SK-N-SH treated with all-trans-retinoic acid at 6 μM for 48 hours (cell line): ENCODE data around the gene MAN1A1.

Experiments used
- ATAC-seq: fragments of 200-7000 bp; cut with Tn5 transposase; 3 replicates; pipeline ENCODE4 v1.9.1; 2020; ENCODE audit warnings: mild to moderate bottlenecking, moderate library complexity
- ARNTL ChIP-seq: fragments of 450-650 bp; formaldehyde crosslinking; IDR thresholded peaks from 2 replicates; pipeline ENCODE4 v1.5.0; 2020; ENCODE audit warnings: low read depth, mild to moderate bottlenecking, moderate library complexity, borderline replicate concordance
- BACH2 ChIP-seq: fragments of 250-450 bp; sonication (Bioruptor Pico); IDR thresholded peaks from 2 replicates; pipeline ENCODE4 v1.9.0; 2021; ENCODE audit warnings: mild to moderate bottlenecking, borderline replicate concordance
- CREB5 ChIP-seq: fragments of 250-450 bp; sonication (Bioruptor Pico); IDR thresholded peaks from 2 replicates; pipeline ENCODE4 v1.5.1; 2020; ENCODE audit warnings: low read depth, mild to moderate bottlenecking, moderate library complexity
- CSDC2 ChIP-seq: fragments of 250-450 bp; sonication (Bioruptor Pico); IDR thresholded peaks from 2 replicates; pipeline ENCODE4 v1.5.0; 2020; ENCODE audit warnings: mild to moderate bottlenecking, moderate library complexity
- CSRNP3 ChIP-seq: fragments of 250-450 bp; sonication (Bioruptor Pico); IDR thresholded peaks from 2 replicates; pipeline ENCODE4 v1.5.1; 2021; ENCODE audit warnings: mild to moderate bottlenecking, moderate library complexity
- ESRRG ChIP-seq: fragments of 250-450 bp; sonication (Bioruptor Pico); IDR thresholded peaks from 2 replicates; pipeline ENCODE4 v1.6.1; 2021; ENCODE audit warnings: mild to moderate bottlenecking
- GLIS3 ChIP-seq: fragments of 250-450 bp; sonication (Bioruptor Pico); IDR thresholded peaks from 2 replicates; pipeline ENCODE4 v1.5.0; 2020; ENCODE audit warnings: mild to moderate bottlenecking, moderate library complexity
- OSR1 ChIP-seq: fragments of 250-450 bp; sonication (Bioruptor Pico); IDR thresholded peaks from 2 replicates; pipeline ENCODE4 v1.8.0; 2022; ENCODE audit warnings: moderate library complexity, mild to moderate bottlenecking, inconsistent platforms
- PATZ1 ChIP-seq: fragments of 250-450 bp; sonication (Bioruptor Pico); IDR thresholded peaks from 2 replicates; pipeline ENCODE4 v1.8.0; 2020; ENCODE audit warnings: mild to moderate bottlenecking, moderate library complexity, borderline replicate concordance
- POU6F1 ChIP-seq: fragments of 250-450 bp; sonication (Bioruptor Pico); IDR thresholded peaks from 2 replicates; pipeline ENCODE4 v1.8.0; 2021; ENCODE audit warnings: low read depth, mild to moderate bottlenecking, moderate library complexity, borderline replicate concordance
- PPARA ChIP-seq: fragments of 250-450 bp; sonication (Bioruptor Pico); IDR thresholded peaks from 2 replicates; pipeline ENCODE4 v1.5.0; 2020; ENCODE audit warnings: mild to moderate bottlenecking, borderline replicate concordance
- RARB ChIP-seq: fragments of 250-450 bp; sonication (Bioruptor Pico); IDR thresholded peaks from 2 replicates; pipeline ENCODE4 v1.8.0; 2021; ENCODE audit warnings: mild to moderate bottlenecking, moderate library complexity
- SNAI2 ChIP-seq: fragments of 250-450 bp; sonication (Bioruptor Pico); IDR thresholded peaks from 2 replicates; pipeline ENCODE4 v1.5.0; 2020; ENCODE audit warnings: mild to moderate bottlenecking, moderate library complexity
- TCF4 ChIP-seq: fragments of 250-450 bp; sonication (Bioruptor Pico); IDR thresholded peaks from 2 replicates; pipeline ENCODE4 v1.8.0; 2021; ENCODE audit warnings: mild to moderate bottlenecking, moderate library complexity, borderline replicate concordance
- TOX ChIP-seq: fragments of 250-450 bp; sonication (Bioruptor Pico); IDR thresholded peaks from 2 replicates; pipeline ENCODE4 v1.8.0; 2021; ENCODE audit warnings: mild to moderate bottlenecking, moderate library complexity, borderline replicate concordance
- TSHZ2 ChIP-seq: fragments of 250-450 bp; sonication (Bioruptor Pico); IDR thresholded peaks from 2 replicates; pipeline ENCODE4 v1.5.0; 2020; ENCODE audit warnings: mild to moderate bottlenecking, moderate library complexity
- ZC3H10 ChIP-seq: fragments of 250-450 bp; sonication (Bioruptor Pico); IDR thresholded peaks from 2 replicates; pipeline ENCODE4 v1.5.1; 2021; ENCODE audit warnings: mild to moderate bottlenecking, moderate library complexity
- ZFP3 ChIP-seq: fragments of 250-450 bp; sonication (Bioruptor Pico); IDR thresholded peaks from 2 replicates; pipeline ENCODE4 v1.5.0; 2020; ENCODE audit warnings: mild to moderate bottlenecking, moderate library complexity
- ZFP30 ChIP-seq: fragments of 450-650 bp; formaldehyde crosslinking; IDR thresholded peaks from 2 replicates; pipeline ENCODE4 v1.5.0; 2022; ENCODE audit warnings: mild to moderate bottlenecking, moderate library complexity
- ZNF565 ChIP-seq: fragments of 450-650 bp; formaldehyde crosslinking; conservative IDR thresholded peaks from 2 replicates; pipeline ENCODE4 v1.5.0; 2020; ENCODE audit warnings: low read depth, mild to moderate bottlenecking, moderate library complexity
- ZNF70 ChIP-seq: fragments of 450-650 bp; formaldehyde crosslinking; IDR thresholded peaks from 2 replicates; pipeline ENCODE4 v1.5.0; 2020; ENCODE audit warnings: mild to moderate bottlenecking, moderate library complexity
- ZNF8 ChIP-seq: fragments of 450-650 bp; formaldehyde crosslinking; IDR thresholded peaks from 2 replicates; pipeline ENCODE4 v1.5.0; 2020; ENCODE audit warnings: mild to moderate bottlenecking, moderate library complexity

MAN1A1 gene

GRCh38 chr6:119259027-119259426 lies 90.5 kb downstream of the MAN1A1 start:
- no peak for ATAC-seq
- no peak for TF ChIP-seq SNAI2
- no peak for TF ChIP-seq ZFP30 (CRISPR knock-in tag)
- no peak for TF ChIP-seq PPARA (CRISPR knock-in tag)
- TF ChIP-seq ESRRG, result no peak
- no peak for TF ChIP-seq TCF4 (CRISPR knock-in tag)
- TF ChIP-seq GLIS3 (CRISPR knock-in tag), result no peak
- no peak for TF ChIP-seq BACH2 (CRISPR knock-in tag)
- no peak for TF ChIP-seq CREB5 (CRISPR knock-in tag)
- TF ChIP-seq TOX (CRISPR knock-in tag), result no peak
- no peak for TF ChIP-seq PATZ1
- no peak for TF ChIP-seq CSDC2 (CRISPR knock-in tag)
- TF ChIP-seq ARNTL (CRISPR knock-in tag), result no peak
- TF ChIP-seq RARB (CRISPR knock-in tag), result no peak
- TF ChIP-seq ZNF8, result no peak
- TF ChIP-seq ZNF70, result no peak
- no peak for TF ChIP-seq TSHZ2 (CRISPR knock-in tag)
- no peak for TF ChIP-seq OSR1 (CRISPR knock-in tag)
- no peak for TF ChIP-seq ZFP3 (CRISPR knock-in tag)
- TF ChIP-seq ZC3H10, result no peak
- no peak for TF ChIP-seq CSRNP3 (CRISPR knock-in tag)

- no peak for ATAC-seq
- no peak for TF ChIP-seq BACH2 (CRISPR knock-in tag)
- TF ChIP-seq CSRNP3 (CRISPR knock-in tag), result no peak
- no peak for TF ChIP-seq PPARA (CRISPR knock-in tag)
- no peak for TF ChIP-seq ZFP30 (CRISPR knock-in tag)
- TF ChIP-seq ZNF8, result no peak
- no peak for TF ChIP-seq POU6F1
- no peak for TF ChIP-seq GLIS3 (CRISPR knock-in tag)
- no peak for TF ChIP-seq ZNF565 (CRISPR knock-in tag)
Observed at GRCh38 chr6:119257726-119258125, 91.8 kb downstream of the MAN1A1 start.
